ENCODE measurements around the gene JAG2.

The JAG2 gene

GRCh38 chr14:105162669-105162979 is 6.0 kb downstream of the JAG2 start:
- no peak for DNase-seq

- DNase-seq: no peak
These were observed 6.5 kb downstream of the JAG2 start for GRCh38 chr14:105161964-105162668.

- DNase-seq: no peak
These were observed 7.3 kb downstream of the JAG2 start for GRCh38 chr14:105161309-105161708.

GRCh38 chr14:105160776-105161175 is 7.8 kb downstream of the JAG2 start:
- no peak for DNase-seq

GRCh38 chr14:105159344-105159743 is 9.2 kb downstream of the JAG2 start:
- no peak for DNase-seq

- no peak for DNase-seq
These were observed 9.8 kb downstream of the JAG2 start for GRCh38 chr14:105158794-105159193.

DNA sequence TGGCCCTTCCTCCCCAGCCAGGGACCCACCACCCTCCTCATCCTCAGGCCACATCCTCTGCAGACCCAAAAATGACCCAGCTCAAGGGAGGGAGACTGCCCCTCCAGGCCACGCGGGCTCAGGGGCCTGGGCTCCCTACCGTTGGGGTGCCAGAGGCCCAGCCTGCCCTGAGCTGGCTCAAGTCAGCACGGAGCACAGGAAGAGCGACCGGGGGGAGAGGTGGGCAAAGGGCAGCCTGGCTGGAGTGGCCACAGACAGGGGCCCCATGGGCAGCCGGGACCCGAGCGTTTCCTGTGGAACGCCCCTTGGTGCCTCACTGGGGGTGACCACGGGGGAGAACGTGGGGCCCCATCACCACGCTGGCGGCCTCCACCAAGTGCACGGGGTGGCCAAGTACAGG is 10.7 kb downstream of the JAG2 start:
- DNase-seq: no peak

- DNase-seq: no peak
These were observed 11.9 kb downstream of the JAG2 start for GRCh38 chr14:105156414-105157375.

DNA sequence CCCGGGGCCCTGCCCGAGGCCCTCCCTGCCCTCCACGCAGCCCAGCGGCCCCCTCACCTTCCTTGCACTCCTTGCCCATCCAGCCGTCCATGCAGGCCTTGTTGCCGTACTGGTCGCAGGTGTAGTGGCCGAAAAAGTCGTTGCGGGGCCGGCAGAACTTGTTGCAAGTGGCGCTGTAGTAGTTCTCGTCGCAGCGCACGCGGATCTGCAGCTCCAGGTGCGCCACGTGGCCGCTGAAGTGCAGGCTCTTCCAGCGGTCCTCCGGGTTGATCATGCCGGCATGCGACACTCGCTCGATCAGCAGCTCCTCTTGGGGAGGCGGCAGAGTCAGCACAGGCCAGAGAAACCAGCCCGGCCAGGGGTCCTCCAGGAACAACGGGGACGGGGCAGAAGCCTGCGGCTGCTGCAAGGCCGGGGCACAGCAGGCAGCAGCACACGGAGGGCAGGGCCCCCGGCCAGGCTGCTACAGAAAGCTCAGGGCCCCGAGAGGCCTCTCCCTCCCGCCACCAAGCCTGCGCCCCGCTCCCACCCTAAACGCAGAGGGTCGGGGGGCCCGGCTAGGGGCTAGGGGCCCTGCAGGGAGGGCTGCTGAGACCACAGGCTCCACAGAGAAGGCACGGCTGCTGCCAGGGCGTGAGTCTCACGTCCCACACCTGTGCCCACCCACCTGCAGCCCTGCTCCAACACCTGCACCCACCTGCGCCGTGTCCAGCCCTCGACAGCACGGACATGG is 12.7 kb downstream of the JAG2 start:
- no peak for DNase-seq

DNA sequence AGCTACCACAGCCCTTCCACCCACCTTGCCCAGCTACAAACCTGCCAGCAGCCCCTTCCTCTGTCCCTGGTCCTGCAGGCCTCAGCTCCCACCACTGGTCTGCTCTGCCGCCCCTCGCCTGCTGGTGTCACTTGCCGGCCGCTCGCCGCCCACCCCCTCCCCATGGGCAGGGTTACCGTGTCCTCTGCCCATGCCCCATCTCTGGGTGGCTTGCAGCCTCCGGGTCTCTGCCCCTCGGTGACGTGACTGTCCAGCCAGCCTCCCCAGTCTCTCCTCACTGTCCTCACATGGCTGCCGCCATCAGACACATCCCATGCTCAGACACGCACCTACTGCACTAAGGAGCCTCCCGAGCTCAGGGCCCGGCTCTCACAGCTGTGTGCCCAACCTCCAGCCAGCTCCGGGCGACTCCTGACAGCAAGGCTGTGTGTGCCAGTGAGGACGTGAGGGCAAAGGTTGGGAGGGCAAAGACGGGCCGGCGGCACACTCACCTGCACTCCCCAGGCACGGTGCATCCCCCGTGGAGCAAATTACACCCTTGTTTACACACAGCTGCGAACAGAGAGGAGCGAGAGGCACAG is 13.4 kb downstream of the JAG2 start:
- DNase-seq: no peak

DNA sequence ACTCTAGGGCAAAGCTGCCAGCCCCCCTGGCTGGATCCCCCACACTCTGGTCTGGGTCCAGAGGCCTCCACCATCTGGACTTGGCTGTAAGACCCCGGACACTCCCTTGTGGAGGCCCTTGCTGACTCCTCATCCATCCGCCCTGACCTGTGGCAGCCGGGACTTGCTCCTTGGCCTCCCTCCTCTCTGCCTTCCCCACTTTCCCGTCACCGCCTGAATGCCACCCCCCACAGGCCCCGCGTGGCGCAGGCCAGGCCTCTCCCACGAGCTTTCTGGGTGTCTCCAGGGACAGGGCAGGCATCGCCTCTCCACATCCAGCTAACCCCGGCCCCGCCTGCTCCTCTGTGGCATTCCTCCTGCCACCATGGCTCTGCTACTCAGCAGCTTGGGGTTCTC is 14.1 kb downstream of the JAG2 start:
- DNase-seq: no peak

- DNase-seq: no peak
These were observed 14.7 kb downstream of the JAG2 start for GRCh38 chr14:105153739-105154475.

GRCh38 chr14:105153331-105153731 is 15.2 kb downstream of the JAG2 start:
- DNase-seq: no peak

DNA sequence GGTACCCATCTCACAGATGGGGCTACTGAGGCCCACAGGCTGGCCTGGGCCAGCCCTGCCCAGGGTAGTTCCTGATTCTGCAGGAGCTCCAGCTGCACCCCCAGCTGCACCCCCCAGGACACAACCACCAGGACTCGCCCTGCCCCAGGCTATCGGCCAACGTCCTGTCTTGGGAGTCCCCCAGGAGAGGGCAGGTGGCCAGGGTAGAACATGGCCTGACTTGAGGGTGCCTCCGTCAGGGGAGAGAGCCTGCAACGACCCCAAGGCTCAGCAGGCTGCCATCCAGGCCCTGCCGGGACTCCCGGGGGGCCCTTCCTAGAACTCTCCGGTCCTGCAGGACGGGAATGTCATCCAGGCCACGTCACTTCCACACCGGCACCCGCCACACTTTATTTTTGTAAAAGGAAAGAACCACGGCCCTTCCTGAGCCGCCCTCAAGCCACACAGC is 15.8 kb downstream of the JAG2 start:
- no peak for DNase-seq

DNA sequence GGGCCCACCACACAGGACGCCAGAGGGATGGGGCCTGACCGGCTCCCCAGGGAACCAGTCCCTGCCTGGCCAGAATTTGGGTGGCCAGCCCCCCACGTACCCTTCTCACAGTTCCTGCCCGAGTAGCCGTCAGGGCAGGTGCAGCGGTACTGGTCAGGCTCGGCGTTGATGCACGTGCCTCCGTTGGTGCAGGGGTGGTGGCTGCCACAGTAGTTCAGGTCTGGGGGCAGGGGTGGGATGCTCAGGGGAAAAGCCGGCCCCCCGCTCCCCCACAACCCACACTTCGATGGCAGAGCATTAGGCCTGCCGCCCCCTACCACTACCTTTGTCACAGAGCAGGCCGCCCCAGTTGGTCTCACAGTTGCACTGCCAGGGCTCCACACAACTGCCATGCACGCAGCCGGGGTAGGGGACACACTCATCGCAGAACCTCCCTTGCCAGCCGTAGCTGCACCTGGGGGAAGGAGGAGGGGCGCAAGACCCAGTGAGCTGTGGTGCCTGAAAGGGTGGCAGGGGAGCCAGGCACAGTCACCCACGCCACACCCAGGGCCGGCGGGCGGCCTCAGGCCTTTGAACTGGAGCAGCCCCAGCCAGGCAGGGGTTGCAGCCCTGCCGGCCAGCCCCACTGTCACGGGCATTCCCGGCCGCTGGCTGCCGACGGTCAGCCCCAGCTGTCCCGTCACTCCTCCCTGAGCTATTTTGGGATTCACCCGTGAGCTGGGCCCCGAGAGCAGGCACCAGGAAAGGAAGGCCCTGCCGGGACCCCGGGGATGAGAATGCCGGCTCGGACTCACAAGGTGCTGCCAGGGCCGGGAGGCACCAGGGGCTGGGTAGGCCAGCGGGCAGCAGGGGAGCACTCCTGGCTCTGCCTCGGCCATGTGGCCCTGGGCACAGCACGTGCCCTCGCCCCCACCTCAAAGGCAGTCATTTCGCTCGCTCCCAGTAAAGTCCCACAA is 16.5 kb downstream of the JAG2 start:
- DNase-seq: no peak

DNA sequence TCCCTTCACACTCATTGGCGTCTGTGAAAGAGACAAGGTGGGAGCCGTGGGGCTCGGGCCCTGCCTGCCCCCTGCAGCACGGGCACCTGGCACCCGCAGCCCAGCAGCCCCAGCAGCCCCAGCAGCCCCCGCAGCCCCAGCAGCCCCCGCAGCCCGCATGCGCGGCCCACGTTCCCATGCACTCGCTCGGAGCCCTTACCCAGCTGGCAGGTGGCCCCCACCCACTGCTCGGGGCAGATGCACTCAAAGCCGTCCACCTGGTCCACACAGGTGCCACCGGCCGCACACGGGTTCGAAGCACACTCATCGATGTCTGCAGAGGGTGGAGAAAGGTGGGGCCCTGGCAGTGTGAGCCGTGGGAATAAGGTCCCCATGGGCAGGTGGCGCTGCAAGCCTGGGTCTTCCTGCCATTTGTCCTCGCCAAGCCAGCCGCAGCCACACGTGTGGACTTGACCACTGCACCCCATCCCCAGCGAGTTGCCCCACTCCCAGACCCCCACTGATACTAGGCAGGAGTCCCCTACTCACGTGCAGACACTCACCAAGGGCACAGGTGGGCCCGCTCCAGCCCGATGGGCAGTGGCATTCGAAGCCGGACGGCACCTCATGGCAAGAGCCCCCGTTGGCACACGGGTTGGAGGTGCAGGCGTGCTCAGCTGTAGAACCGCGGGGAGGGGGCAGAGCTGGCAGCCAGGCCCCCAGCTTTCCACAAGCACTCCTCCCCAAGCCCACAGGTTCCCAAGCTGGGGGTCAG is 17.3 kb downstream of the JAG2 start:
- DNase-seq: no peak

DNA sequence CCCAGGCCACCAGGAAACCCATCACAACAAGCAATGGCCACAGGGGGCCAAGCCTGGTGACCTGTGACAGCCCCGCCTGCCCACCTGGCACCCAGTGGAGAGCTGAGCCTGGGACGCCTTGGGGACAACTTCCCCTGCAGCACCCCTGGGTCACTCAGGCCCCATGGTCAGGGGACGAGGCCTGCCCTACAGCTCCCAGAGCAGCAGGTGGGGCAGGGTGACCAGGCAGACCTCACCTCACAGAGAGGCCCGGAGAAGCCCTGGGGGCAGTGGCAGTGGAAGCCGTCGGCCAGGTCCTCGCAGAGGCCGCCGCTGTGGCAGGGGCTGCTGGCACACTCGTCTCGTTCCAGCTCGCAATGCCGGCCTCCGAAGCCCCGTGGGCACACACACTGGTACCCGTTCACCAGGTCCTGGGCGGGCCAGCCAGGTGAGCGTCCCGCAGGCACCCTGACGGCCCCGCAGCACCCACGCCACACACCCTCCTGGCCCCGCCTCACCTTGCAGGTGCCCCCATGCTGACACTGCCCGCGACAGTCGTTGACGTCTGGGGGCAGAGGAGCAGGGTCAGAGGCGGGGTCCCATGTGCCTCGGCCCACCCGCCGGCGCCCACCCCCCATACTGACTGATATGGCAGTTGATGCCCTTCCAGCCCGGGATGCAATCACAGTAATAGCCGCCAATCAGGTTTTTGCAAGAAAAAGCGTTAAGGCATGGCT is 18.1 kb downstream of the JAG2 start:
- DNase-seq: no peak

GRCh38 chr14:105150026-105150367 is 18.6 kb downstream of the JAG2 start:
- no peak for DNase-seq

DNA sequence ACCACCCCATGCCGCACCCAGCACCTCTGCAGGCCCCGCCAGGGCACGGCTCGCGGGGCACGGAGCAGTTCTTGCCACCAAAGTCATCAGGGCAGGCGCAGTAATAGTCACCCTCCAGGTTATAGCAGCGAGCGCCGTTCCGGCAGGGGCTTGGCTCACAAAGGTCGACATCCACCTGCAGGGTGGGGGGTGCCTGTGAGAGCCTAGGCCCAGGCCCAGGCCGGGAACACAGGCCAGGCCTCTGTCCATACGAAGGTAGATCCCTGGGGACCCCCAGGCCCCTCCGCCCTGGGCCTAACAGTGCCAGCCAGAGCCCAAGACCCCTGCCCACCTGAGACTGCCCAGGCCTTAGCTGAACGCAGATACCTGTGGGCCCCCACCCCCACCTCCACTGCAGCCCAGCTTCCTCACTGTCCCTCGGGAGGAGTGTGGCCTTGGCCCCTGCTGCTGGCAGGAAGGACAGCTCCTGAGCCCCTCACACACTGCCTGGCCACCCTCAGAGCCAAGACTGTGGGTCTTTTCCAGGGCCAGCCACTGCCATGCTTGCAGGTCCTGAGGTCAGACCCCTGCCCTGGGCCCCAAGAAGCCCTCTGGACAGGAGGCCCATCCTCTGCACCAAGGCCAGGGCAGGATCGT is 19.3 kb downstream of the JAG2 start:
- no peak for DNase-seq
